ENCODE measurements around the gene GPC3.
A peak's percentile ranks its signal among the peaks of the same experiment; 100 is the strongest.

GPC3 gene

DNA sequence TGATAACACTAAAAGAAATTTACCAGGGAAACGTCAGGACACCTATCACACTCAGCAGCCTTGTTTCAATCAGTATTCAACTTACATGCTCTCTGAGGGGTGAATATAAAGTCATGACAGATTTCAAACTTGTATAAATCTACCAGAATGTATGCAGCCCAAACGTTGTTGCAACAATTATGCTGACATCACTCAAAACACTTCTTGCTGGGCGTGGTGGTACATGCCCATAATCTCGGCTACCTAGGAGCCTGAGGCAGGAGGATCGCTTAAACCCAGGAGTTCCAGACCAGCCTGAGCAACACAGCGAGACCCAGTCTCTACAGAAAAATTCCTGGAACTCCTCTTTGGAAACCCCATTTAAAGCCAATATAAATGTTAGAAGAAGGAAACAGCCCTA is 303.5 kb downstream of the GPC3 start:
- DNase-seq (ENCODE audit: low read depth): no peak

DNA sequence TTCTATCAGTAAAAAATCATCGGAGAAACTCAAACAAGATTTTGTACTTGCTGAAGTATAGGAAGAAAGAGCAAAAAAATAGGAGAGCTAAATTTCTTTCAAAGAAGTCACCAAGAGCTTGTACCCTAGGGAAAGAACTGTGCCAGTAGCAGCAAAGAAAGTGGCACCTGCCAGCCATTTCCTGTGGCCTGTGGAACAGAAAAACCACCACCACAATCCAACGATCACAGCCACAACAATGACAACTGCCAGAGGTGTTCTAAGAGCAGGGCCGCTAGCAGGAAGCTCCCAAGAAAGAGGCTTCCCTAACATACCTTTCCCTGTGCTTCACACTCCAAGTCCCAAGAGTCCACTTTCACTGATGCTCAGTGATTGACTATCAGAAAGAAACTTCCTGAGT is 304.0 kb downstream of the GPC3 start:
- no peak for DNase-seq (ENCODE audit: low read depth)

DNA sequence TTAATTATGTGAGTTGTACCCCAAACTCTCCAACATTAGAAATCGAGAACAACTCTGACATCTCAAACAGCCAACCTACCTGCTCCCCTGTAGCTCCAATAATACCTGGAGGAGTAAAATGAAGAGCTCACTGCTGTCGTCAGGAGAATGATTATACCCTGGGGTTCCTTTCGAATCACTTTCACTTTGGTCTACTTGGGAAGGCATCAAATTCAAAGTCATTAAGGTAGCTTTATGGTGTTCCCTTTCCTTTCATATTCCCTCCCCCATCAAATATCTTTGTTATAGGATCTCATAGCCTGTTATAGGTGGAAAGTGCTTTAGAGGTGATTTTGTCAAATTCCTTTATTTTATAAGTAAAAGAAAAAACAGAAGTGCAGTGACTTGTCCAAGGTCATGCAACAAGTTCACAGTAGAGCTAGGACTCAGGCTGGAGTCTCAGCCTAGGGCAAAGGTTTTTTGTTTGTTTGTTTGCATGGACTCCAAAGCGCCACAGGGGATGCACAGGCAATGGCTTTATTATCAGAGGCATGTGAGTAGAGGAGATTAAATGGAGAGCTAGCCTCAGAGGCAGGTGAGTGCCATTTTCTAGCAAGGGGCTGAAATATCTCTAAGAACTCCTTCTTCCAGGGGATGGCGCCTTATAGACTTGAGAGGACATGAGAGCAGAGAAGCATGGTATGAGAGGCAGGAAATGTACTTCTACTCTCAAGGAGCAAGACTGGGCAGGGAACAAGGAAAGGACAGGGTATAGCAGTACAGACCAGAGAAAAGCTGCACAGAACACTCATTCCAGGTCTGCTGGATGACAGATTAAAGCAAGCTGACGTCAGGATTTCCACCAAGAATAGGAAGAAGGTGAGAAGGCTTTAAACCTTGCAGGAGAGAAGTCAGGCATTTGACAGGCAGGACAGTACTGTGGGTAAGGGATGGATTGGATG is 308.0 kb downstream of the GPC3 start:
- no peak for DNase-seq (ENCODE audit: low read depth)

DNA sequence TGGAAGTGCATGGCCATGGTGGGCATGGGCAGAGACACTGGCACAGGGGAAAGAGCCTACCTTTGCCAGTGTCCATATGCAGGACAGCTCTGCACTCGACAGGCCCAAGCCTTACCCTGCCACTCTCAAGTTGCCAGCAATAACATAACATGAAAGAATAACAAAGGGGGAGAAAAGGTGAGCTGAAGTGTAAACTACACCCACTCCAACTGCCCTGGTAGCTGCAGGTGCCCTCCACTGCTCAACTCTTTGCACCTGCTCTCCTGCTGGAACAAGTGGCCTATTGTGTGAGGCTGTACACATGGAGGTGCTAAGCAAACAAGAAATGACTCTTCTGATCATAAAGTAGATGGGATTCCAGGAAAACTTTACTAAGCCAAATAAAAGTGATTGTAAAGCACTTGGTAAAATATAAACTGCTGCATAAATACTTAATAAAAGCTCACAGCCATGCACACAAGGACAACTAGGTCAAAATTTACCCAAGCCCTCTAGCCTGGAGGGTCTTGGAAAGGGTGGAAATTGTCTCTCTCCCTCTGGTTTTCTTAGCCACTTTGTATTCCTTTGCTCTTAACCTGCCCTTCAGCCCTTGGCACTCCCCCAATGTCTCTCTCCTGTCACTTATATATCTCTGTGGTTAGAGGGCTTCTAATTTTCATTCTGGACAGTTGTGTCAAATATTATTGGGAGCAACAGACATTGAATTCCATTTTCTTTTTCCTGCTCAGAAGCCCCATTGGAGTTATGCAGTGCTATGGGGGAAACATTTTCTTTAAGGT is 308.9 kb downstream of the GPC3 start:
- DNase-seq (ENCODE audit: low read depth): no peak

DNA sequence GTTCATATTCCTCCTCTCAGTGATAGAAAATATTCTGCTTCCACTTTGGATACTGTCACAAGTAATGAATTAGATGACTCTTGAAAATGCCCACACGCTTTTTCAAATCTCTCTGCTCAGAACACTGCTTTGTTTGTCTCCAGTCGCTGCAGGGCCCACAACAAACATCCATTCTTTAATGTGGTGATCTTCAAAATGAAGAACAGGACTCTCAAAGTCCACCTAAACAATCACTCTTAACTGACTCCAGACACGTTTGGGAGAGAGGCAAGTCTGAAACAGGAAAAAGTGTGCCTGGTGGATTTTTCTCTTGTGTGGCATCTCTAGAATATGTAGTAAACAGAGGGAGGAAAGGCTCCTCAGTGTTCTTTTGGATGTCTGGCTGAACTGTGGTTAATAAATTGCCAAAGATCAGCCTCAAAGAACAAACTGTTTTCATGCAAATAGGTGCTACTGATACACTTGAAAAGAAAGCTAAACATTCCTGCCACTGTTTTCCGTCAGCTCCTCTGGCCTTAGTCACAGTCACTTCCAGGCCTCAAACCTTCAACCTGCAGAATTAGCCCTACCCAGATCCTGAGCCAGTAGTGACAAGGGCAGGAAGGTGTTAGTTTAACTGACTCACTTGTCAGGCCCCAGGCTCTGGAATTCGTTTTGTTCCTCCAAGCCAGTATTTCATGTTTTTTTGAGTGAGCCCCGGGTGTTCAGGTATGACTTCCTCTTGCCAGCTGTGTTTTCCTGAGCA is 310.5 kb downstream of the GPC3 start:
- no peak for DNase-seq (ENCODE audit: low read depth)

DNA sequence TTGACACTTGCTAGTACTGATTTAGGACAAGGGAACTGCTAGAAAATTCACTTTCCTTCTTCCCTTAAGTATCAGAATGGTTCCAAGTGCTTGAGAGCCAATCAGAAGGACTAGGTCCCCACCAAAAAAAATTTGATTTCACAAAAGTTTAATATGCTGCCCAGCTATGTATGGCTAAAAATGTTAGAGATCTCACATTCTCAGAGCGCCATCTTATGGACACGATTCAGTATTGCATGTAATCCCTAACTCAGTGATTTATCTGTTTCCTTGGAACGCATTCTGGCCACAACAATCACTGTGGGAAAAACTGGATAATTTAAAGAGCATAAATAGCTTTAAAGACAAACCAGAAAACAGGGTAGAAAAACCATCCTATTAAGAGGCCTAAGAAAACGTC is 315.0 kb downstream of the GPC3 start:
- DNase-seq (ENCODE audit: low read depth): peak; percentile 28

DNA sequence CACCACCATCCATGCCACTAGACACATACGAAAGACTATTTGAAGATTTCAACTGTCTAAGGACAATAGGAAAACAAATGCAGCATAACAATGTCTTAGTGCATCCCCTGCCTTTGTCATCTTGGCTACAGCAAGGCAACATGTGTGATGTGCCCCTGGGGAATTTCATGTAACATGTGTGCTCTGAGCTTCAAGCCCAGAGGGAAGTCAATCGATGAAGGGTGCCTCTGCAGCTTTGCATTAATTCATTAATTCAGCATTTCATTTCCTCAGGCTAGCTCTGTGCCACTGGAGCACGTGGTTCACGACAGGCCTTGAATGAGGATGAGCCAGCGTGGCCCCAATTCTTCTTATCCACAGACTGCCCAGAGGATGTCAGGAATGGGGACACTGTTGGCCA is 316.2 kb downstream of the GPC3 start:
- DNase-seq (ENCODE audit: low read depth): no peak

DNA sequence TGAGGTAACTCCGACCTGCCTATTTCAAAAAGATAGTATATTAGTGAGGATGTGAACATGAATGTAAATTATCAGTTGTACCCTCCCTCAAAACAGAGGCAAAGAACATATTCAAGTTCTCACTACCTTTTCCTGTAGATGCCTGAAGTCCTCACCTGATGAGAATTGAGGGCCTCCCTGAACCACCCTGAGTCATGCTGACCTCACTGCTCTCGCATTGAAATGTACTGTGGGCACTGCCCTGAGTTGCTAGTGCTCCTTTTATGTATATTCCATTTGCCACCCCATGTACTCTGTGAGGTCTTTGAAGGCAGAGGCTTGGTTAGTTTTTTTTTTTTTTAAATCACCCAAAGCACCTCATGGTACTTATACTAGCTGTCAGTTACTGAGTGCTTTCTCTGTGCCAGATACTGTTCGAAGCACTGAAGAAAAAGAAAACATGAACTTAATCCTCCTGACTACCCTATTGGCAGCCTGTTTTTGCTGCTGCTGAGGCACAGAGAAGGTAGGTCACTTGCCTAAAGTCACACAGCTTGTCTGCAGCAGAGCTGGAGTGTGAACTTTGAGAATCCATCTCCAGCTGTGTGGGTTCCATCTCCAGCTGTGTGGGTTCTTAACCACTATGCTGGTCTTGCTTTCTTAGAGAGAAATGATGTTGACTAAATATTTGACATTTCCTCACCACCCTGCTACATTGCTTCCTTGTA is 317.0 kb downstream of the GPC3 start:
- no peak for DNase-seq (ENCODE audit: low read depth)

DNA sequence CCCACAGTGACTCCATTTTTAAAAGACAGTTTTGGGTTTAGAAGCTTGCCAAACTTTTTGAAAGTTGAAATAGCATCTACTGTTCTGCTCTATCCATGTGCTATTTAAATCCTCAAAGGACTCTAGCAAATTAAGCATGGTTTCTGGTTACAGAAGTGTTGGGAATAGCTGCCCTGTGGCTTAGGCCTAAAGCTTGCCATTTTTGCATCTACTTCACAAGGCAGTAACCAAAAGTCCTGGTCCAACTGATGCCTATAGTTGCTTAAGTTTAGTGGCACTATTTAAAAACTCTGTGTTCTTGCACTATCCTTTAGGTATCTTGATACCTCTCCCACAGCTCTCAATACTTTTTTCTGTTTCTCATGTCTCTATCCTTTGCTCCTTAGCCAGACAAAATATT is 319.1 kb downstream of the GPC3 start:
- no peak for DNase-seq (ENCODE audit: low read depth)

DNA sequence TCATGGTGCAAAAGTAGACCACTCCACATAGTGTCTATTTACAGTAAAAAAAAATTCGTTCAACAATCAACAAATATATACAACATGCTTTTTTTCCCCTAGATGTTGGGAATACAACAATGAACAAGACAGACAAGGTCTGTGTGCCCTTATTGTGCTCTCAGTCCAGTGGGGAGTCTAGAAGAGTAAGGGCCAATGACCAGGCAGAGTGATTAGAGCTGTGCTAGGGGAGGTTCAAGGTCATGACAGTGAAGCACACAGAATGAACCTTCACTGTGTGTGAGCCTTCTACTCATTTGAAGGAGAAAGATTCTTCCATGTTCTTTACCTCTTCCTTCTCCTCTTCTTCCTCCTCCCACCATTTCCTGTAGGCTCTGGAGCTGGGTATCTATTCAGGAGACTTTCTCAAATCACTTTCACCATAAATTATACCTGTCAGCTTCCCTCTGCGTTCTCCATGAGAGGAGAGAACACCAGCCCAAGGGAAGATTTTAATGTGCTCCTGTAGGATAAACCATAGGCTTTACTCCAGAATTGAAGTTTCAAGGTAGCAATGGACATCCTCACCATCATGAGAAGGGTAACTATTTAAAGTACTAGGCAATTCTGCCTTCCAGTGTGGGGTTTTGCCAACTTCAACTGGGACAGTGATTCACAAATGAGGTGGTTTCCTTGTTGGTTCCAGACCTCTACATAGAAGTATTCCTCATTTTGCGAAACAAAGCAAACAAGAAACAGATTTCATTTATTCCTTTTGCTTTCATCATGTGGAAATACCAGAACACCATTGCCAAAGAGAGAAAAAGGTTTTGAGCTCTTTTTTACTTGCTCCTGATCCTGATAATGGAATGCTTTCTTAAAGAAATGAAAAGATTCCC is 323.2 kb downstream of the GPC3 start:
- DNase-seq (ENCODE audit: low read depth): peak; percentile 44

DNA sequence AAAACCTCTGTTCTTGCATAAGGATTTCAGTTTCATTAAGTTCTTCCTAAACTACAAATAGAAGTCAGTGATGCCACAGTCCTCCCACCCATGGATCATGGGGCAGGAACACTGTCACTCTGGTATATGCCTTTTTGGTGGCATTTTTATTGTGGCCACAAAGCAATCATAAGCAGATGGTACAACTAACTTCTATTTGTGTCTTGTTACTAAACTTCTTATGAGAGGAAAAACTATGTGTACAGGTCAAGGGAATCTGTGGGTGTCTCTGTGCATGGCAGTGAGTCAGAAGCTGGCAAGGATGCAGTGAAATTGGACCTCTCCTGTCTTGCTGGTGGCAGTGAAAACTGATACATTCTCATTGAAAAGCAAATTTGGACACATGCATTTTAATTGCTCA is 325.1 kb downstream of the GPC3 start:
- peak; percentile 60 for DNase-seq (ENCODE audit: low read depth)

DNA sequence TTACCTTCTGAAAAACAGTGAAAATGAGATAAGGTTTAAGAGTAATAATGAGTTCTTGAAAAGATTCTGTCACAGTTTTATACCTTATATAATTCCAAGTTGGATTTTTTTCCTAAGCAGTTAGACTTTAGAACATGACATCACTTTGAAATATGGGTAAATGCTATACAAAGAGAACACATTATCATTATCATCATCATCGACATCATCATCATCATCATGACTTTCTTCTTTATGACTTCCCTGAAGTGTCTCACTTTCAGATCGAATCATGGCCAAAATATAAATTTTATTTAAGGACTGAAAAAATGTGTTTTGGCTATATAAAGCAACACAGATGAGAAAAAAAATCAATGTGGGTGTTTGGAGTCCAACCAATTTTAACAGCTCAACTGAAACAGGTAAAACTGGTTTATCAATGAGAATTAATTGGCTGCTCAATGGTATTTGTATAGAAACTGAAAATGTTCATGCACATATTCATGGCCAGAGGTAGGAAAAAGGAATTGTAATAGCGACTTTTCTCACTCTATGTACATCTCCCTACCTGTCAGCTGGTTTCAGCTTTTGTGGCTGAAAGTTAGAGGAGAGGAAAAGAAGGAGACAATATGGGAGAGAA is 327.0 kb downstream of the GPC3 start:
- DNase-seq (ENCODE audit: low read depth): no peak

DNA sequence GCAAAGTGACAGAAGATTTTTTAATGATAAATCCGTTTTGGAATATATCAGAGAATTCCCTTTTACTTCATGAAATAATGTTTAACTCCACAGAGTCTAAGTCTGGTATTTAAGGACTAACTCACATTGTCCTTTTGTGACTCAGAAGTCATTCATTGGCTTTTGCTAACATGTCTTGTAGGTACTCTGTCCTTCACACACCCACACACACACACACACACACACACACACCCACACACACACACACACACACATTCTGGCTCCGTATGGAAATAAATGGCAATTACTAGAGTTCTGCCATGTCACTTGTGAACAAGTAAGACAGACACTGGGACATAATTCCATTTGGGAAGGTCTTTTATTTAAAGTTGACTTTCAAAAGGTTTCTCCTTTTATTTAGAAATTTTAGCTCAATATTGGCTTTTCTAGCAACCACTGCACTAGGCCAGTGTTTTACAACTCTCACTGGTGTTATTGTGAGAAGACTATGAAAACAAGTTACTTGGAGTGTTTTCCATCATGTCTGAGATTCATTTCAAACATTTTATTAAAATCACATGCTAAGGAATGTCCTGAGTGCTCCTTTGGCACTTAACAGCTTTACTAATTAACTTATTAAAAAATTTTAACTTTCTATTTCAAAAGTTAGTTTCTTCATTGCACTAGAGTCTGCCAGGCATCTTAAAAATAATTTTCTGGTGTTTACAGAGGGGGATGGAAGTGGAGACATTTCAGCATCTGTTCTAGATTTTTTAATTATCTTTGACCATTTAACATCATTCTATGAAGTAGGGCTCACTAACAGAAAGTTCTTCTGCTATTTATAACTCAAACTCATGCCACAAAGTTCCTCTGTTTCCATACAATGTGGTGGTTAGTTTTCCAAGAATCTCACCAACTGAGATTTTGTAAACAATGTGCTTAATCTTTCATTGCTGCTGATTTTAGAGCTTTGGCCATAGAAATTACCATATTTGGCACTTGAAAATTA is 329.8 kb downstream of the GPC3 start:
- DNase-seq (ENCODE audit: low read depth): no peak

DNA sequence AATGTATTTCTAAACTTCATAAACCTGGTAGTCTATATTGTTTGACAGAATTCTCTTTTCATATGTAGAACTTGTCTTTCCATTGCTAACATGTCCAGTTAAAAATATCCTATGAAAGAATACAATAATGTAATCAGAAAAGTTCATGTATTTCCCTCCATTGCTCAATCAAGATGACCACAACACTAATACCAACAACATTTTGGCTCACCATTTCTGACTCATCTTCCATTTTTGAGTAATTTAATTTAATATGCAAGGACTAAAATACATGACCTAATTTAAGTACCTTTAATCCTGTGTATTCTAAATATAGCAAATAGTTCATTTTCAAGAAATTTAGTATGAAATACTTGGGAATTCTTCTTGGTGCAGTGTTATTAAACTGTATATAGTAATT is 330.6 kb downstream of the GPC3 start:
- DNase-seq (ENCODE audit: low read depth): no peak

DNA sequence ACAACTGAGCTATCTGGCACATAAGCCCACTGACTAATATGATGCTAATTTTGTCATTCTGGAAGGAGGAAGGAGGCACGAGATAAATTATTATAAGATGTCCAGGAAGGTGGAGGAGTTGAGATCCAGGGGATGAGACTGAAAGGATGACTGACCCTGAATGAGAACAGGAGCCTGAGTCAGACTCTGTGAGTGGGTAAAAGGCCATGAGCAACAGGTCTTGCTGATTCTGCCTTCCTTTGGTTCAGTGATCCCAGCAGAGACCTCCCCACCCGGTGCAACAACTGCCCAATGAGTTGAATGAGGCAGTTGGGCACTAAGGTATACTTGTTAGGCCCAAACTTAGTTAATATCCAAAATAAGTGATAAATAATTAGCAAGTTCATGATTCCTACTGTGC is 332.0 kb downstream of the GPC3 start:
- DNase-seq (ENCODE audit: low read depth): no peak

DNA sequence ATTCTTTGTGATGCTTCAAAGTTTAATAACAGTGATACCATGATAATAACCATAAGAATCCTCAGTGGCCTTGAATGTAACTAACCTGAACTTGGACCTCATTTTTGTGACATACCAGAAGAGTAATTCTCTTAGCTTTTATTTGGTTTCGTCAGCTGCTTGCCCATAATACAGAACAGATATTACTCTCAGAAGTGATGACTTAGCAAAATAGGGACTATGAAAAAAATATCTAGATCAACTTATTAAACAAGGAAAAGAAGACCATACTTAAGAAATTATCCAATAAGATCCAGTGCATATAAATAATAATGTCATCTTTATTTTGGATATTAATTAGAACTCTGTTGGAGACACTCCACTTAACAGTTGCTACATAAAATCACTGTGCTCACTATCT is 333.2 kb downstream of the GPC3 start:
- no peak for DNase-seq (ENCODE audit: low read depth)

DNA sequence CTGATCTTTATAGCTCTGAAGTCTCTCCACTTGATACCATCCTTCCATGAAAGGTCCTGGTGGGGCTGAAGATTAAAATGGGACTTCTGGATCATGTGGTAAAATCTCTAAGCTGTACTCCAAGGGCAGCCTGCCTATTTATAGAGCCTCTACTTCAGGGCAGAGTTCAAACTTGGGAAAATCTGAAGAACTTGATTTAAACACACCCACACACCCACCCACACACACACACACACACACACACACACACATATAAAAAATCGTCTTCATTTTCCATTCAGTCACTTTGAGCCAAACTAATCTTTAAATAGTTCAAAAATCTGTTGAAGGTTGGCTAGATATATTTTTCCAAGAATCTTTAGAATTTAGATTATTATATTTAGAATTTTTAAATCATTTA is 335.2 kb downstream of the GPC3 start:
- DNase-seq (ENCODE audit: low read depth): no peak

DNA sequence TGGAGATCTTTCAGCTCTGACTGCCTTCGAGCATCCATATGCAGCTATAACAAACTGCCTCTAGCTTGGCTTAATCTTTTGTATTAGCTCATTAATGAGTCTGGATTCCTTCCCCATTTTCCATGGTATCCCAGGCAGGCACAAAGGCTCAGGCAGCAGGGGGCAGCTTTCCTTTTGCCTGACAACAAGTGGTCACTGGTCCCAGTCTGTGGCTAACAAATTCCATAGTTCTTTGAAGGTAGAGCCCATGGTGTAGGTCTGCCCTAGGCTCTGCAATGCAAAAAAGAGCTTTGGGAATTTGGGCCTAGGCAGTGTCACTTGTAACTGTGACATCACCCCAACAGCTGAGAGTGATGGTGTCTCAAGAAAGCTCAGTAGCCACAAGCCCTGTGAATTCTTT is 335.7 kb downstream of the GPC3 start:
- no peak for DNase-seq (ENCODE audit: low read depth)

DNA sequence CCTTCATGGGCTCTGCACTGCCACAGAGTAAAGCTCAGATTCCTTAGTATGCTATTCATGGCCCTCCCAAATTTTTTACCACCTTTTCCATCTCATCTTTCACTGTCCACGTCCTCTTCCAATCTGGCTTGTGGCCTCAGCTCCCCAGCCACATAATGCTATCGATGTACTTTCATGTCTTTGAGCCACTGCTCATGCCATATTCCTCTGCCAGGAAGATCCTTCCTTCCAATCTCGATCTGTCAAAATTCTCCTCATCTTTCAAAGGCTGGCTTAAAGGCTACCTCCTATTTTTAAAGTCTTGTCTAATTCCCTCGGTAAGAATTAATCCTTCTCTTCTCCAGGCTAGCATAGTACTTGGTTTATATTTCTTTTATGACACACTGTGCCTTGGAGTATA is 336.8 kb downstream of the GPC3 start:
- DNase-seq (ENCODE audit: low read depth): no peak
